ENCODE results near the gene JAZF1.

DNA sequence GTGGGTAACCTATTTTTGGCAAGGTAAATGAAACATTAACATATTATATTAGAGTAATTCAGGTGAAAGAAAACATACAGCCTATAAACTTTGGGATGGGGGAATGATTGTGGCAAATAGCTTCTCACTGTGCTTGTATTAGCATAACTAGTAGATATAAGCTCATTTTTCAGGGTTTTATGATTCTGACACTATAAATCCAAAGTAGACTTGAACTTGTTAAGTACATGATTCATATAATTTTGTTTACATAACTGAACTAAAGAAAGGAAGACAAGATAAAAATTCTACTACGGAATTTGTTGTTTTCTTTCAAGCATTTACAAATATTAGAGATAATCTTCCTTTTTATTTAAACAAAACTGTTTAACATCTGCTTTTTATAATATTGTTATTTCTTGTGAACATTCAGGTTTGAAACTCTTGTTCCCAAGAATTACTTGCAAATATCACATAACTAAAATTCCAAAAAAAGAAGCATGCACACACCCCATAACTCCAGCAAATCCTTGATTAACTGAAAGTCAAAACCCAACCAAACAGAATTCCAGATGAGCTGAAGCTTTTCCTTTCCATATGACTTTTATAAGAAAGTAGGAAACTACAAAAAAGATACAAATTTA, 142.3 kb downstream of the JAZF1 start:
- TF ChIP-seq, protein P1, sequence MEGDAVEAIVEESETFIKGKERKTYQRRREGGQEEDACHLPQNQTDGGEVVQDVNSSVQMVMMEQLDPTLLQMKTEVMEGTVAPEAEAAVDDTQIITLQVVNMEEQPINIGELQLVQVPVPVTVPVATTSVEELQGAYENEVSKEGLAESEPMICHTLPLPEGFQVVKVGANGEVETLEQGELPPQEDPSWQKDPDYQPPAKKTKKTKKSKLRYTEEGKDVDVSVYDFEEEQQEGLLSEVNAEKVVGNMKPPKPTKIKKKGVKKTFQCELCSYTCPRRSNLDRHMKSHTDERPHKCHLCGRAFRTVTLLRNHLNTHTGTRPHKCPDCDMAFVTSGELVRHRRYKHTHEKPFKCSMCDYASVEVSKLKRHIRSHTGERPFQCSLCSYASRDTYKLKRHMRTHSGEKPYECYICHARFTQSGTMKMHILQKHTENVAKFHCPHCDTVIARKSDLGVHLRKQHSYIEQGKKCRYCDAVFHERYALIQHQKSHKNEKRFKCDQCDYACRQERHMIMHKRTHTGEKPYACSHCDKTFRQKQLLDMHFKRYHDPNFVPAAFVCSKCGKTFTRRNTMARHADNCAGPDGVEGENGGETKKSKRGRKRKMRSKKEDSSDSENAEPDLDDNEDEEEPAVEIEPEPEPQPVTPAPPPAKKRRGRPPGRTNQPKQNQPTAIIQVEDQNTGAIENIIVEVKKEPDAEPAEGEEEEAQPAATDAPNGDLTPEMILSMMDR (IDR thresholded peaks at IDR 0.05; ENCODE audit: low read length): no peak
- no peak for TF ChIP-seq EZH2 (IDR thresholded peaks at IDR 0.05; ENCODE audit: borderline replicate concordance, low read length)

Data from OCI-LY1 (cell line).